ENCODE data around the gene ESPNL.

- no peak for TF ChIP-seq CTCF (optimal IDR thresholded peaks at IDR 0.05 in 1 of 3, IDR thresholded peaks at IDR 0.05 in 1 of 3, conservative IDR thresholded peaks at IDR 0.05 in 1 of 3; ENCODE audit: extremely low read depth in 1 of 3, insufficient read depth in 2 of 3, low read length in 3 of 3)
- TF ChIP-seq EZH2 (IDR thresholded peaks at IDR 0.05; ENCODE audit: low read length), result no peak
Observed at GRCh38 chr2:238121511-238122286, 21.6 kb downstream of the ESPNL start.
